Gastrocnemius medialis (tissue), 4 donors: ENCODE data around the gene TBCD. TPM values are rescaled to one million over a fixed set of nuclear protein-coding genes. Genes with fewer than 3 reads are reported as not detected.

Experiments used
- ATAC-seq, 2 donors: fragments of 150-250 bp; one replicate each; pipeline ENCODE4 v1.9.1; 2016
- DNase-seq, 2 donors: peaks; one replicate each; pipeline ENCODE4 v3.0.0-alpha.2; 2019
- H3K27ac ChIP-seq, 4 donors: fragments of 200-600 bp; sonication (generic); 1 replicate in 1 of 4; 2 replicates in 3 of 4; pipeline ENCODE4 v1.5.1; 2016 to 2018; ENCODE audit warnings: mild to moderate bottlenecking in 2 of 4, moderate library complexity in 1 of 4
- H3K27me3 ChIP-seq, 3 donors: fragments of 200-600 bp; sonication (generic) in 2 of 3; 1 replicate in 1 of 3; 2 replicates in 2 of 3; pipeline versions ENCODE4 v1.5.1 to v1.6.0; 2016 to 2019; ENCODE audit warnings: mild to moderate bottlenecking in 1 of 3, moderate library complexity in 1 of 3
- H3K36me3 ChIP-seq, 2 donors: fragments of 200-600 bp; sonication (generic) in 1 of 2; one replicate each; pipeline ENCODE4 v1.5.1; 2017 to 2018
- H3K4me1 ChIP-seq, 2 donors: fragments of 200-600 bp; sonication (generic) in 1 of 2; one replicate each; pipeline ENCODE4 v1.5.1; 2016 to 2017; ENCODE audit warnings: mild to moderate bottlenecking in 2 of 2
- H3K4me3 ChIP-seq, 4 donors: fragments of 200-600 bp; sonication (generic) in 3 of 4; 1 replicate in 1 of 4; 2 replicates in 3 of 4; pipeline ENCODE4 v1.5.1; 2016 to 2019; ENCODE audit warnings: mild to moderate bottlenecking in 2 of 4
- H3K9me3 ChIP-seq, 3 donors: fragments of 200-600 bp; sonication (generic) in 2 of 3; 1 replicate in 1 of 3; 2 replicates in 2 of 3; pipeline ENCODE4 v1.5.1; 2016 to 2019
- CTCF ChIP-seq, 5 experiments: fragments of 450-650 bp in 3 of 5; fragments of 200-600 bp in 2 of 5; sonication (generic) in 2 of 5; IDR thresholded peaks in 4 of 5; conservative IDR thresholded peaks in 1 of 5; 1 replicate in 4 of 5; 2 replicates in 1 of 5; pipeline ENCODE4 v1.5.1; 2016 to 2019; ENCODE audit warnings: antibody characterized with exemption in 5 of 5, mild to moderate bottlenecking in 3 of 5, moderate library complexity in 3 of 5
- POLR2A ChIP-seq, 2 donors: fragments of 450-650 bp; IDR thresholded peaks; one replicate each; pipeline ENCODE4 v1.6.1; 2017; ENCODE audit warnings: antibody characterized with exemption in 2 of 2, mild to moderate bottlenecking in 2 of 2, moderate library complexity in 2 of 2
- in situ Hi-C, 4 donors: fragments of 200-750 bp; cut with MboI; loops; one replicate each; pipeline versions ENCODE4 v1.15.0 to v1.8.0; 2017; ENCODE audit warnings: low sequenced_read_pairs in 4 of 4
- intact Hi-C: fragments of 100-400 bp; cut with DNase I; formaldehyde crosslinking; loops from one replicate; pipeline ENCODE4 v1.15.1; 2023; ENCODE audit warnings: low total_unique reads
- total RNA-seq, 4 donors: library from RNA; depleted of rRNA; stranded (reverse); fragments of >200 nt; gene quantifications; one replicate each; pipeline versions ENCODE4 v1.1.0 to v1.2.3, GENCODE V29; 2016

The TBCD gene
- total RNA-seq, 4 donors from 2014 or later, result 18.0 to 50.4 (median 33.3) TPM

GRCh38 chr17:82808921-82809905 is 57.3 kb downstream of the TBCD start:
- Histone ChIP-seq H3K27ac (no peak overlapping the region), H3K4me3 (no peak overlapping the region), H3K36me3 (peaks cover 0 to 7% of the 10 kb centered on the region in 2 donors), H3K27me3 (no peaks in the 10 kb centered on the region), H3K4me1 (peaks cover 14 to 17% of the 10 kb centered on the region in 2 donors), H3K9me3 (no peaks in the 10 kb centered on the region)
- DNase-seq (no peak), ATAC-seq (no peak)
- no peak for TF ChIP-seq CTCF (IDR thresholded peaks at IDR 0.05 in 4 of 5, conservative IDR thresholded peaks at IDR 0.05 in 1 of 5)
- TF ChIP-seq POLR2A (IDR thresholded peaks at IDR 0.05), result no peak
- intact Hi-C loops (no loop called here), in situ Hi-C loops (no loop called here)

GRCh38 chr17:82810644-82811430 is 59.0 kb downstream of the TBCD start:
- H3K36me3 ChIP-seq, result peaks cover 0 to 7% of the 10 kb centered on the region in 2 donors
- no peaks in the 10 kb centered on the region for H3K27me3 ChIP-seq
- in situ Hi-C loops, result no loop called here
- TF ChIP-seq CTCF (IDR thresholded peaks at IDR 0.05 in 4 of 5, conservative IDR thresholded peaks at IDR 0.05 in 1 of 5) (no peak), POLR2A (IDR thresholded peaks at IDR 0.05) (no peak)
- DNase-seq (no peak), ATAC-seq (no peak)
- intact Hi-C loops, result no loop called here
- no peak overlapping the region for H3K4me3 ChIP-seq
- no peaks in the 10 kb centered on the region for H3K9me3 ChIP-seq
- H3K27ac ChIP-seq, result no peak overlapping the region
- peaks cover 0 to 2% of the 10 kb centered on the region in 2 donors for H3K4me1 ChIP-seq

- no peak for DNase-seq
- ATAC-seq, result no peak
- Histone ChIP-seq H3K4me3 (no peak overlapping the region), H3K36me3 (peaks cover 0 to 13% of the 10 kb centered on the region in 2 donors), H3K4me1 (no peaks in the 10 kb centered on the region), H3K9me3 (no peaks in the 10 kb centered on the region), H3K27ac (no peak overlapping the region), H3K27me3 (no peaks in the 10 kb centered on the region)
- in situ Hi-C loops (no loop called here), intact Hi-C loops (no loop called here)
- TF ChIP-seq CTCF (IDR thresholded peaks at IDR 0.05 in 4 of 5, conservative IDR thresholded peaks at IDR 0.05 in 1 of 5), result no peak
- no peak for TF ChIP-seq POLR2A (IDR thresholded peaks at IDR 0.05)
Measured at GRCh38 chr17:82812058-82812457, 60.2 kb downstream of the TBCD start.

DNA sequence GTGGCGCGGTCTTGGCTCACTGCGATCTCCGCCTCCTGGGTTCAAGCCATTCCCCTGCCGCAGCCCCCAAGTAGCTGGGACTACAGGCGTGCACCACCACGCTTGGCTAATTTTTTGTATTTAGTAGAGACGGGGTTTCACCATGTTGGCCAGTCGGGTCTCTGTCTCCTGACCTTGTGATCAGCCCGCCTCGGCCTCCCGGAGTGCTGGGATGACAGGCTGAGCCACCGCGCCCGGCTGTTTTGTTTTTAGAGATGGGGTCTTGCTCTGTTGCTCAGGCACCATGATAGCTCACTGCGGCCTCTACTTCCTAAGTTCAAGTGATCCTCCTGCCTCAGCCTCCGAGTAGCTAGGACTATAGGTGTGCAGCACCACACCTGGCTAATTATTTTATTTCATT is 60.7 kb downstream of the TBCD start:
- no peaks in the 10 kb centered on the region for H3K9me3 ChIP-seq
- H3K27me3 ChIP-seq, result no peaks in the 10 kb centered on the region
- ATAC-seq (no peak), DNase-seq (no peak)
- no peaks in the 10 kb centered on the region for H3K4me1 ChIP-seq
- in situ Hi-C loops, result no loop called here
- intact Hi-C loops, result no loop called here
- no peak overlapping the region for H3K4me3 ChIP-seq
- TF ChIP-seq POLR2A (IDR thresholded peaks at IDR 0.05), result no peak
- no peak for TF ChIP-seq CTCF (IDR thresholded peaks at IDR 0.05 in 4 of 5, conservative IDR thresholded peaks at IDR 0.05 in 1 of 5)
- H3K27ac ChIP-seq, result no peak overlapping the region
- H3K36me3 ChIP-seq, result peaks cover 0 to 10% of the 10 kb centered on the region in 2 donors
